Gastroesophageal sphincter (tissue), 3 donors: Measurements from ENCODE around the gene MACROH2A2.

Experiments used
- CTCF ChIP-seq, 4 experiments: fragments of 200-600 bp in 2 of 4; fragments of 450-650 bp in 2 of 4; sonication (generic) in 1 of 4; IDR thresholded peaks; one replicate each; pipeline ENCODE4 v1.5.1; 2017 to 2019; ENCODE audit warnings: antibody characterized with exemption in 4 of 4, mild to moderate bottlenecking in 2 of 4, moderate library complexity in 2 of 4
- POLR2A ChIP-seq, 2 donors: fragments of 450-650 bp; IDR thresholded peaks; one replicate each; pipeline ENCODE4 v1.6.1; 2017; ENCODE audit warnings: antibody characterized with exemption in 2 of 2, mild to moderate bottlenecking in 2 of 2, moderate library complexity in 1 of 2
- POLR2AphosphoS5 ChIP-seq: sonication (generic); formaldehyde crosslinking; IDR thresholded peaks from one replicate; pipeline ENCODE4 v1.6.1; 2017; ENCODE audit warnings: antibody characterized with exemption

- TF ChIP-seq CTCF (IDR thresholded peaks at IDR 0.05) (no peak), POLR2A (IDR thresholded peaks at IDR 0.05) (no peak), POLR2AphosphoS5 (no peak)
Observed at GRCh38 chr10:70109064-70109729, 56.6 kb downstream of the MACROH2A2 start.
